Medulla oblongata (tissue), 1 donor: Measurements from ENCODE around the gene PHGDH.
"Not testable (repeated sequence)": the region's sequence is repeated elsewhere in the genome, so short reads cannot be mapped to it uniquely, and the experiment has no call there.

Experiments used
- DNase-seq: peaks from one replicate; pipeline ENCODE4 v3.0.0-alpha.2; 2015; ENCODE audit errors: extremely low spot score

The PHGDH gene

DNA sequence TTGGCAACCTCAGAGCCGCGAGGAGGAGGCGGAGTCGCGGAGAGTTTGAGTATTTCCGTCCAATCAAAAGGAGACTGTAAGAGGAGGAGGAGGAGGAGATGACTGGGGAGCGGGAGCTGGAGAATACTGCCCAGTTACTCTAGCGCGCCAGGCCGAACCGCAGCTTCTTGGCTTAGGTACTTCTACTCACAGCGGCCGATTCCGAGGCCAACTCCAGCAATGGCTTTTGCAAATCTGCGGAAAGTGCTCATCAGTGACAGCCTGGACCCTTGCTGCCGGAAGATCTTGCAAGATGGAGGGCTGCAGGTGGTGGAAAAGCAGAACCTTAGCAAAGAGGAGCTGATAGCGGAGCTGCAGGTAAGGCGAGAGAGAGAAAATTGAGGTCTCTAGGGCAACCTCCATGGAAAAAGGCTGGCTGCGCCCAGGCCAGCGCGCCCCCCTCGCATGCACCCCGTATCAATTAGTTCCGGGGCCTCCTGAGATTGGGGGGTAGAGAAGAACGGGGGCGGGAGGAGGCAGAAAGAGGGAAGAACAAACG, at the start of gene PHGDH:
Gene PHGDH (plus strand): TSS at position 131 of the 538 bp plus-strand sequence. CDS start 89 bp downstream, at position 220.
- peak; percentile 79 for DNase-seq

DNA sequence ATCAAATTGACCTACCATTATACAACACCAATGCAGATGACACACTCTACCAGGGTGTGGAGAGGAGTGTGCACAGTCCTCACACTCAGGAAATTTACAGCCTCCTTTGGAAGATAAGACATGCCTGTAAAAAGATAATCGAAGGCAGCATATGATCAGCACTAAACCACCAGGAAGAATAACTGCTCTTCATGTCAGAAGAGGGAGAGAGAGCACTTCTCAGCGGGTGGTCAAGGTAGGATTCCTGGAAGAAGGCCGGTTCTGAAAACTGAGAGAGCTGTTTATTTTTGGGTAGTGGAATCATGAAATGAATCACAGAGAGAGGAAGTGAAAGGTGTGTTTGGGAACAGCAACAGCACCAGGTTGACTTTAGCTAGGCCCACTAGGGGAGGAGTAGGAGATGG, 49.7 kb upstream of the PHGDH start:
- no peak for DNase-seq

DNA sequence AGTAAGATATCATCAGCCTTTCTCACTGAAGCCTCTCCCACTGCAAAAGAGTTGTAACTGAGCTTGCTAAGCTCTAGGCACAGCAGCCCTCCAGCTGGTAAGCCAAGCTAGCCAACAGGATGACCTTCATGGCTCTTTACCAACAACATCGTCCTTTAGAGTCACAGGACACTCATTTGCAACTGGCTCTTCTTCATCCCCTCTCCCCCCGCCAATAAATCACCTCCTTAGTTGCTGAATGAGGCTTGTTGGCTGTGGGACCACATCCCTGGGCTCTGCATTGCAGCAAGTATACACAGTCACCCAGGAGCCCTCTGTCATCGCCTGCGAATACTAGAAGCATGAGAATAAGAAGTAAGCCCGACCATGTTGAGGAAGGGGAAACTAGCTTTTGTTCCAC, 47.7 kb upstream of the PHGDH start:
- DNase-seq: no peak

DNA sequence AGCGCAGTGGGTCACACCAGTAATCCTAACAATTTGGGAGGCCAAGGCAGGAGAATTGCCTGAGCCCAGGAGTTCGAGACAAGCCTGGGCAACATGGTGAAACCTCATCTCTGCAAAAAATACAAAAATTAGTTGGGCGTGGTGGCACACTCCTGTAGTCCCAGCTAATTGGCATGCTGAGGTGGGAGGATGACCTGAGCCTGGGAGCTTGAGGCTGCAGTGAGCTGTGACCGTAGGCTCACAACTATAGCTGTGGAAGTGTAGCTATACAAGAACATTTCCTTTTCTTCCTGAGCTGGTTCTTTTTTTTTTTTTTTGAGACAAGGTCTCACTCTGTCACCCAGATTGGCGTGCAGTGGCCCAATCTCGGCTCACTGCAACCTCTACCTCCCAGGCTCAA, 44.6 kb upstream of the PHGDH start:
- DNase-seq: no peak

DNA sequence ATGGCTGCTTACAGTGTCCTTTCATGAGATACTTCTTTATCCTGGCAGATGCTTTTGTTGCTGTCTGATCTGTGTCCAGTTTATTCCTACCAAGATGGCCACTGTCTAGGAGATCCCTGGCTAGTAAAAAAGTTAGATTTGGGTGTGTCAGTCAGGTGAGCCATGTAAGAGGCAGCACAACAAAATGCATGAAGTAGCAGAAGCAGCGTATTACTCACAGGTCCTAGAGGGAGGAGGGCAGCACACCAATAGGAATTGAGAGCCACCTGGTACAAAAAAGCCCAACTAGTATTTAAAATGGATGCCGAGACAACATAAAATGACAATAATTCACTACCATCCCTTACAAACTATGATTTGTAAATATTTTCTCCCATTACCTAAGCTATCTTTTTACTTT, 40.8 kb upstream of the PHGDH start:
- no peak for DNase-seq

DNA sequence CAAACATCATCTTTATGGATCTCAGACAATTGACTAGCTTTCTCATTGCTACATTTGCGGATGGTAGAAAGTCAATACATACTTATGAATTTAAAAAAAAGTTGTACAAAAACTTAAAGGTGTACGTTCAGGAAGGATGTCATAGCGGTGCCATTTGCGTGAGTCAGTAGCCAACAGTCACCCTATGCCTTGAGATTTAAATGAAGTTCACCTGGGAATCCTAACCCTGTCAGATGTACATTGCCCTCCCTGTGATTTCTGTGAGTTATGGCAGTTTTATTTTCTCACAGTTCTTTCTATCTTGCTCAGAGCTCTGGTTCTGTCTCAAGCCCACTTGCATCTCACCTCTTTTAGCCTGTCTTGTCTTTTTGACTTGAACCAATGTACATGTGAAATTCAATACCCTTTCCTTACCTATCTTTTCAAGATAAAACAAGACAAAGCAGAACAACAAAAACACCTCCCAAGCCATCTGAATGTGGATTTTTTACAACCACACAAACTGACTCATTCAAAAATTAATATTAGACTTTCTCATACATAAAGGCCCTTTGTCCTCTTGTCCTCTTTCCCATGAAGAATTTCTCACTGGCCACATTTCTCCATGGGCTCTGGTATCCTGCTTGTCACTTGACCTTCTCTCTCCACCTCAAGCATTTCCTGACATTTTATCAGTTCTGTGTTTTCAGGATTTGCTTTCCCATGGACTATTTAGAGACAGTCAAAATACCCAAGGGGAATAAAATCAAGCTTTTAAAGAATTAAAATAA, 38.4 kb upstream of the PHGDH start:
- no peak for DNase-seq

DNA sequence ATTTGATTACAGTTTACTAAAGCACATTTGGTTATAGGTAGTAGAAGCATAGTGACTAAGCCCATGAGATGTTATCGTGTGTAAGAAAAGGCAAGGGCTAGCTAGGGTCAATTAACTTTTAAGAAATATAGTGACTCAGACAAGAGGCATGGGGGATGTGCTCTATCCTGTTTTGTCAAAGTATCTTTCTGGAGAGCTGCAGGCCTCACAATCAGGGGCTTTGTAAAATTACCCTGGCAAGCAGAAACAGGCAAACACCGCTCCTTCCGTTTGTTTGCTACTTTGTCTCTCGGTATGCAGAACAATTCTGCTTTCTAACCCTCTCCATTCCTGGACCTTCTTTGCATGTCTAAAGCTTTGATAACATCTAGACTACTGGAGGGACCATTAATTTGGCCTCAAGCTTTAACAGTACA, 37.6 kb upstream of the PHGDH start:
- DNase-seq: no peak

DNA sequence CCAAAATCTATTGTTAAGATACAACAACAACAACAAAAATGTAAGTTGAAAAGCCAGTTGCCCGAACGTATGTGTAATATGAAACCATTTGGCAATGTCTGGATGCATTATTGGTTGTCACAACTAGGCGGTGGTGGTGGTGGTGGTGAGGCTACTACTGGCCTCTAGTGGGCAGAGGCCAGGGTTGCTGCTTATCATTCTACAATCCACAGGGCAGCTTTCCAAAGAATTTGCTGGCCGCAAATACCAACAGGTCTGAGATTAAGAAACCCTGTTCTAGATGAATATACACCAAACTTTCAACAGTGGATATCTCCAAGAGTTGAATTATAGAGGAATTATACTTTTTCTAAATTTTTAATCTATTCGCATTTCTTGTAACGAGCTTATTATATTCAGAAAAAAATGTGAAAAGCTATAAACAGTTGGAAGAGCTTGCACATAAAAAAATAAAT, 36.9 kb upstream of the PHGDH start:
- peak; percentile 77 for DNase-seq

DNA sequence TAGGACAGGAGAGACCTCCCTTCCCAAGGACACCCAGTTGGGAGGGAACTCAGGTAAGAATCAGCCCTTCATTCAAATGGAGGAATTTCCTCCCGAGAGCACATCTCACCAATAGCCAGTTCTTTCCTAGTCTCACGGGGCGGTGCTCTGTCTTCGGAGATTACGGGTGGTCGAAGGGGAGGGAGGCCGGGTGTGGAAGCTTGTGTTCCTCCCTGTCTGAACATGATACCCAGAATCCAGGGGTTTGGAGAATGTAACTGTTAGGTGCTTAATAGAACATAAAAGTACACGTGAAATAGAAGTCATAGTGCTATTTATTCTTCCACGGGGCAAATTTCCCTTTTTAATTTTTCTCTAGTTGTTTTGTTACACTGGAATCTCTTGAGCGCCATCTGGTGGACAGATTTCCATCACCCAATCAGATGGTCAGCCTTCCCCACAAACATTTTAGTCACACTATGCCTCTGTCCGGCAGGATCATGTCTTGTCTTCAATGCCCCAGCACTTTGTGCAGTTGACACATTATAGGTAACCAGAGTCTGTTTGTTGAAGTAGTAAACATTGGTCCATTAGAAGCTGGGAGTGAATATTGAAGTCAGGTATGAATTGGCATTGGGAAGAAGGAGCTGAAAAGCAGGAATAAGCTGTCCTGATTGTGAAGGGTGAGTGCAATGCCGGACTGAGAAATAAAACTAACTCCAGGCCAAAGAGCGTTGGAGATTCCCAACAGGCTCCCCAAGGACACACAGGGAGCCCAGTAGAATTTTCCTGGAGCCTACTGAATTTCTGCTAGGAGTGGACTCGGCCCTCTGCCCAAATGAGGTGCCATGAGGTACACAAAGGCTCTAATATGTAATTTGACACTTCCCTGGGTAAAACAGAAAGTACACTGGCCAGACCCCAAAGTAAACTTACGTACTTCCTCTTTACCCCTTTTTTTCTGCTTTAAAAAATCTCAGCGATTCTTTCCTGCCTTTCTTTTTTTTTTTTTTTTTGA, 36.1 kb upstream of the PHGDH start:
- peak; percentile 97 for DNase-seq

DNA sequence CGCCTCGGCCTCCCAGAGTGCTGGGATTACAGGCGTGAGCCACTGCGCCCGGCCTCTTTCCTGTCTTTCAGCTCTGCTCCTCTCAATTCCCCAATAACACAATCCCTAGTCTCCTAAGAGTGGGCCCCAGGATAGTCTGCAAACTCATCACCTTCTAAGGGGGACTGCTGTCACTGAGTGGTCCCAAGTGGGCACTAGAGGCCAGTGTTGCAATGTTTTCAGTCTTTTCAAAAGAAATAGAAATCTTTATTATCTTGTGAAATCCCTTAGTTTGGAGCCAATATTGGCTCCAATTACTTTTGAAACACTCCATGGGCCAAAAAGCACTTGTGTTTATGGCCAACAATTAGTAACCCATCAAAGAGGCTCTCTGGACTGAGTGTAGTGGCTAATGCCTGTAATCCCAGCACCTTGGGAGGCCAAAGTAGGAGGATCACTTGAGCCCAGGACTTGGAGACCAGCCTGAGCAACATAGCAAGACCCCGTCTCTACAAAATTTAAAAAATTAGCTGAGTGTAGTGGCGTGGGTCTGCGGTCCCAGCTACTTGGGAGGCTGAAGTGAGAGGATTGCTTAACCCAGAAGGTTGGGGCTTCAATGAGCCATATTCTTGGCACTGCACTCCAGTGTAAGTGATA, 35.0 kb upstream of the PHGDH start:
- DNase-seq: no peak

DNA sequence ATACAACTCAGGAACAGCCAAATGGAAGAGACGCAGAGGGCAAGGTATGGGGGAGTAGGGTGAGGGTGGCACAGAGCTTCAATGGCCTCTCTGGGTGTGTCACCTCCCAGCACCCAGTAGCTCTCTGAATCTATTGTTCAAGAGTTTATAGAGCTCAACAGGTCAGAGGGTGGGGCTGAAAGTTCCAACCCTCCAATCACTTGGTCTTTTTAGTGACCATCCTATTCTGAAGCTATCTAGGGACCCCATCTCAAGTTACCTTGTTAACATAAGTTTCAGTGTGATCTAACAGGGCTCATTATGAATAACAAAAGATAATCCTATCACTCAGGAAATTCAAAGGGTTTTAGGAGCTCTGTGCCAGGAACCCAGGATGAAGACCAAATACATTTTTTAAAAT, 32.5 kb upstream of the PHGDH start:
- DNase-seq: no peak

DNA sequence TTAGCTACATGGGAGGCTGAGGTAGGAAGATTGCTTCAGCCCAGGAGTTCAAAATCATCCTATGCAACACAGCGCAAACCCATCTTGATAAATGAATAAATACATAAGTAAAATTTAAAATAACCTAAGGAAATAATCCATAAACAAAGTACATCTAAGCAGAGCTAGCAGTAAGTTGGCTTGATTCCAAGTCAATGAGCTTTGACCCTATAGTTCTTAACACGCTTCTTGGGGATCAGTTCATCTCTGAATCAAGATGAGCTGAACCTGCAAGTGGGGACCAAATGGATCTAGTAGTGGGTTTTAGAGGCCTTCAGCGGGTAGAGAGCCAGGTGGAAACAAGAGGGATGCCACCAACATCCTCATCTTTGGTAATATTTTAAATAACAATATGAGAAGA, 31.5 kb upstream of the PHGDH start:
- DNase-seq: no peak

DNA sequence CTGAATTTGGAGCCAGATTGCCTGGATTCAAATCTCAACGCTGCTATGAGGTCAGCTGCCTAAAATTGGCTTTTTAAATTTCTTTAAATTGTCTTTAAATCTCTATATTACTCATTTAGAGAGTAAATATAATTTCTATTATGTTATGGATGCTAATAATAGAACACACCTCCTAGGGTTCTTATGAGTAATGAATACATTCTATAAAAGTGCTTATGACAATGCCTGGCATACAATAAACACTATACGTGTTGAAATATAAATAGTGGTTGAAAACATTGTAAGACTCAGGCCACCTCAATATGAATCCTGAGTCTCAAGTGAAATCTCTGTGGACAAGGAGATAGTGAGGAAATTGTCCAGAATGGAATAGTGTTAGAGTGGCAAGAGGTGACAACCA, 31.0 kb upstream of the PHGDH start:
- no peak for DNase-seq

DNA sequence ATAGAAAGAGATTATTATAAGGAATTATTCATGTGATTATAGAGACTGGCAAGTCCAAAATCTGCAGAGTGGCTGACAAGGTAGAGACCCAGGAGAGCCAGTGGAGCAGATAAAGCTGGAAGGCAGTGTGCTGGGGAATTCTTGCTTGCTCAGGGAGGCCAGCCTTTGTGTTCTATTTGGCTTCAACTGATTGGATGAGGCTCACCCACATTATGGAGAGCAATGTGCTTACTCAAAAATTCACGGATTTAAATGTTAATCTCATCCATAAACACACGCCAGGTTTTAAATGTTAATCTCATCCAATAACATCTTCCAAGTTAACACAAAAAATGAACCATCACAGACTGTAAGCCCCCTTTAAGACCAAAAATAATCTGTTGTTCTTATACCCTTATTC, 30.2 kb upstream of the PHGDH start:
- no peak for DNase-seq

DNA sequence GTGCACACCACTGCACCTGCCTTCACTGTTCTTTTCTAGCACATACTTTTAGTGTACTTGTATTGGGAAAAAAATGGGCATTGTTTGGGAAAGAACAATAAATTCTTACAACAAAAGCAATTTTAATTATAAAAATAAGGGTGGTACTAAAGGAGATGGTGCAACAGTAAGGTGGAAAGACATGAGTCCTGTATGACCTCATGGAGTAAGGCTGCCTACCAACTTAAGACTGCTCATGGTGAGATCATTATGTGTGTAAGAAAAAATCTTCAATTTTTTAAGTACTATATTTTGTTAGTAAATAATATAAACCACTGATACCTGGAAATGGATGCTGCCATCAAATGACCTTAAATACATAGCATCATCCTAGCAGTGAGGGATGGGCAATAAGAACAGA, 29.6 kb upstream of the PHGDH start:
- DNase-seq: no peak

DNA sequence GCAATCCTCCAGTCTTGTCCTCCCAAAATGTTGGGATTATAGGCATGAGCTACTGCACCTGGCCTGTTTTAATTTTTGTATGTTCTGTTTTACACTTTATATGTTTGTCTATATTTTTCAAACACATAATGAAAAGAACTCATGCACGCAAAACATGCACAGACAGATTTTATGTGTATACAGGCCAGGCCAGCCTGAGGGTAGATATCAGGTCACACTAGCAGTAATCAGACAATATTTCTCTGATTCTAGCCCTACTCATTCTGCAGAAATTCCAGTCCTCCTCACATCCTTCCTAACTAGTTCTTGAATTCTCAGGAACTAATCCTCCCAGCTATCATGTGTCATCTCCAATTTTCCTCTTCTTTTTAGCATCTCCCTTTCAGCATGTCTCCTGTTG, 27.8 kb upstream of the PHGDH start:
- no peak for DNase-seq

DNA sequence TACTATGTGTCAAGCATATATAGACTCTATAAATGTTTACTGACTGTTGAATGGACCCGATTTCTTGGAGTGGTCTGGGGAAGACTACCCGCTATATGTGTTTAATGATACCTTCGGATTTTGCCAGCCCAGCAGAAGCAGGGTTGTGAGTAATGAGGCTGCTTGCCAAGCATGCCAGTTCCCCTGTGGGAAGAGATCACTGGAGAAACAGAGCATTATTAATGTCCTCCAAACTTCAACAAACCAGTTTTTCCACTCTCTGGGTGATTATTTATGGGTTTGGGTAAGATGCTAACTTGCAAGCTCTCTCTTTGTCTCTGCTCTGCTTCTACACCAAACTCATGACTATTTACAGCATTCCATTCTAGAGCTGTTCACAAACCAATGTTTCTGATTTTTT, 25.1 kb upstream of the PHGDH start:
- no peak for DNase-seq

DNA sequence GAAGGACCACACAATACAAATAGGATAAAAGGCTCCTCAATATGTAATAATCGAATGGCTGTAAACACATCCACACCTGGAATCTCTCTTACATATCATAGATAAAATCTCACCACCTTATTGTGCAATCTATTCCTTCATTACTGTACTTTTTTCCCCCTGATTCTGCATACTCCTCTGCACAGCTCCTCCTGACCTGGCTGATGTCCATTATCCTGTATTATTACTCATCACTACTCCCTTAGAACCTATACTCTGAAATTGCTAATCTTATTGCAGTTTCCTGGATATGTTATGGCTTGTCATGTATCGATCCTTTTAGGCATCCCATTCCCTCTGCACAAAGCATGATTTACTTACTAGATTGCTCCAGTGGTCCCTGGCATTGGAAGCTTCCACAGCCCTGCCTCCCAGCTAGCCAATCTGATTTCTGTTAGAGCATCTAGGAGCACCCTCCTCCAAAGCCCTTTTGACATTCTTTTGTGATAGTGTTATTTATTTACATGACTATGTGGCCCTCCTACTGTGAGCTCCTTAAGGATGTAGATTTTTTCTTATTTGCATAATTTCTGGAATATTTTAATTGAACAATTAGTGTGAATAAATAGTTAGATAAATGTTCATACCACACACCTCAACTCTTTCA, 24.2 kb upstream of the PHGDH start:
- no peak for DNase-seq

DNA sequence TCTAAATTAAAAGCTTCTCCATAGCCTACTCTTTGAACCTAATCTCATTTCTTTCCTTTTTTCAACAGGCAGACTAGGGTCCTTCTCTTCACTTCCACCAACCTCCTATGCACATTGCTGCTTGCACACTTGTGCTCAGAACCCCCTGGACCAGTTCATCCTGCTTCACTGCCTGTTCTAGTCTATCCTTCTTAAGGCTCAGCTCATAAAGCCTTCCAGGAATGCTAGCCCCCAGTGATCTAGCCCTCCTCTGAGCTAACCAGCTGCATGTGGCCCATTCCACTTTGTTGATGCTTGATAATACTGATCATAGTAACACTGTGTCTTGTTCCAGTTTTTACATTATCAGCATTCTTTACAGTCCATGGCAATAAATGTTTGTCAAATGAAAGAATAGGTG, 22.9 kb upstream of the PHGDH start:
- DNase-seq: no peak

DNA sequence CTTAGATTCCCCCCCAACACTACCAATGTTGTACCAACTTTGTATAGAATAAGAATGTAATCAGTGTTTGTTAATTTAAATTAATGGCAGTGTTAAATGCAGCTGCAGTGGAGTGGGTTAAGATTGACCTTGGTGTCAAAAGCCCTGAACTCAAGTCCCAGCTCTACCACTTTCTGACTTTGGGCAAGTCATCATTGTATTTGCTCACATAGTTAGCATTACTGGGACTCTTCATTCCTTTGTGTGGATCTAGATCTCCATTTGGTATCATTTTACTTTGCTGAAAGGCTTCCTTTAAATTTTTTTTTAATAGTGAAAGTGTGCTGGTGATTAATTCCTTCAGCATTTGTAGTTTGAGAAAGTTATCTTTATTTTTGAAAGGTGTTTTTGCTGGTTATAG, 22.2 kb upstream of the PHGDH start:
- DNase-seq: no peak

DNA sequence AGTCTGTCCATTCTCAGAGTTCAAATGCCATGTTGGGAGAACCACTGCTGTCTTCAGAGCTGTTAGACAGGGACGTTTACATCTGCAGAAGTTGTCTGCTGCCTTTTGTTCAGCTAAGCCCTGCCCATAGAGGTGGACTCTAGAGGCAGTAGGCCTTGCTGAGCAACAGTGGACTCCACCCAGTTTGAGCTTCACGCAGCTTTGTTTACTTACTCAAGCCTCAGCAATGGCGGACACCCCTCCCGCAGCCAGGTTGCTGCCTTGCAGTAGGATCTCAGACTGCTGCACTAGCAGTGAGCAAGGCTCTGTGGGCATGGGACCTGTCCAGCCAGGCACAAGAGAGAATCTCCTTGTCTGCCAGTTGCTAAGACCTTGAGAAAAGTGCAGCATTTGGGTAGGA, 14.9 kb upstream of the PHGDH start:
- not testable (repeated sequence) for DNase-seq

DNA sequence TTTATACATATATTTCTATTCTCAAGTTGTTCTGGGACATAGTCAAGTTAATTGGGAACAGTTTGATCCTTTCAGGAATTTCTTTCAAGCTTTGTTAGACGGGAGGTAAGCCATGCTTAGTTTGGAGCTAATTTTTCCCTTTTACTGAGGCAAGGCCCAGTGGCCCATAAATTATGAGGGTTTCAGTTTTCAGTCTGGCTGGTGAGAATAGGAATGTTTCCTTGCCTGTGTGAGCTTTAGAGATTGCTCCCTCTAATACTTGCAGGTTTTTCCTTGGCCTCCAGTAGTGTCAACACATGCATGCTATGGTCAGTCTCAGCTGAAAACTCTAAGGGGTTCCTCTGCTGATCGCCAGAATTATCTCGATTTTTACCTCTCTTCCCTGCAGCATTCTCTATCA, 14.1 kb upstream of the PHGDH start:
- DNase-seq: no peak
